HUES64 (cell line): ENCODE data around the gene TRIM39. TPM values are rescaled to one million over a fixed set of nuclear protein-coding genes. Genes with fewer than 3 reads are reported as not detected.
"Not testable (repeated sequence)": the region's sequence is repeated elsewhere in the genome, so short reads cannot be mapped to it uniquely, and the experiment has no call there.

Experiments
- H3K27ac ChIP-seq: 2 replicates; pipeline ENCODE4 v1.7.0; 2013; ENCODE audit warnings: low read depth, low read length, inconsistent platforms
- H3K27me3 ChIP-seq: 2 replicates; pipeline ENCODE4 v1.6.1; 2013; ENCODE audit warnings: mild to moderate bottlenecking, low read length; ENCODE audit not compliant: insufficient read depth
- H3K36me3 ChIP-seq: 2 replicates; pipeline ENCODE4 v1.6.1; 2013; ENCODE audit warnings: mild to moderate bottlenecking, low read length; ENCODE audit not compliant: insufficient read depth
- H3K4me1 ChIP-seq: 2 replicates; pipeline ENCODE4 v1.6.1; 2013; ENCODE audit warnings: mild to moderate bottlenecking, low read length, moderate library complexity; ENCODE audit not compliant: insufficient read depth
- H3K4me3 ChIP-seq: 2 replicates; pipeline ENCODE4 v1.5.1; 2013; ENCODE audit warnings: mild to moderate bottlenecking, low read length, moderate library complexity
- H3K9ac ChIP-seq: 2 replicates; pipeline ENCODE4 v1.6.1; 2013; ENCODE audit warnings: mild to moderate bottlenecking, low read depth, low read length
- H3K9me3 ChIP-seq: 2 replicates; pipeline ENCODE4 v1.6.1; 2013; ENCODE audit warnings: low read depth, low read length; ENCODE audit not compliant: insufficient read depth
- WGBS: fragments of 150-250, 120-280 bp; methylation state at CpG from one replicate; pipeline ENCODE4 v1.1.7; 2013; ENCODE audit warnings: missing lambda C conversion rate; 5-methylcytosine and 5-hydroxymethylcytosine counted together
- polyA plus RNA-seq, 2 experiments: library from polyadenylated mRNA; stranded (reverse); fragments of 50-300 nt; gene quantifications; one replicate each; pipeline ENCODE4 v1.2.3, GENCODE V29; 2013

Gene TRIM39
- 15.1 TPM for polyA plus RNA-seq (2013, experiment 1 of 2)
- 13.8 TPM for polyA plus RNA-seq (2013, experiment 2 of 2)

GRCh38 chr6:30326526-30327231 lies at the start of gene TRIM39:
Gene TRIM39, plus strand, starts transcription at chr6:30326927. Its CDS starts 2,391 bp downstream, at chr6:30329318.
- Histone ChIP-seq H3K27me3 (no peaks in the 10 kb centered on the region), H3K36me3 (peaks cover 33% of the 10 kb centered on the region), H3K27ac (peak within 1 kb of the TSS; percentile 93), H3K4me1 (peaks cover 32% of the 10 kb centered on the region), H3K9ac (peak within 1 kb of the TSS; percentile 90), H3K4me3 (peak within 1 kb of the TSS; percentile 79), H3K9me3 (no peaks in the 10 kb centered on the region)
- WGBS = under 1% methylated on average over 90 of the region's 90 CpGs

- peaks cover 84% of the 10 kb centered on the region for H3K9me3 ChIP-seq
- H3K9ac ChIP-seq, H3K4me1 ChIP-seq, H3K4me3 ChIP-seq, H3K36me3 ChIP-seq, H3K27ac ChIP-seq, H3K27me3 ChIP-seq: not testable (repeated sequence)
- no CpG with 5 or more reads among the region's 1 CpG for WGBS
Measured at GRCh38 chr6:30280988-30281387, 45.7 kb upstream of the TRIM39 start.

- H3K4me1 ChIP-seq = no peaks in the 10 kb centered on the region
- no peak overlapping the region for H3K4me3 ChIP-seq
- 100% methylated on average over 1 of the region's 2 CpGs for WGBS
- no peaks in the 10 kb centered on the region for H3K36me3 ChIP-seq
- H3K27ac ChIP-seq = no peak overlapping the region
- H3K9ac ChIP-seq = no peak overlapping the region
- no peaks in the 10 kb centered on the region for H3K27me3 ChIP-seq
- H3K9me3 ChIP-seq = peaks cover 95% of the 10 kb centered on the region
Measured at GRCh38 chr6:30282522-30282921, 44.2 kb upstream of the TRIM39 start.

- Histone ChIP-seq H3K36me3 (peaks cover 4% of the 10 kb centered on the region), H3K9me3 (peaks cover 95% of the 10 kb centered on the region), H3K27me3 (no peaks in the 10 kb centered on the region), H3K9ac (no peak overlapping the region), H3K4me3 (no peak overlapping the region), H3K4me1 (no peaks in the 10 kb centered on the region), H3K27ac (no peak overlapping the region)
- WGBS = 96% methylated on average over 1 of the region's 1 CpG
Measured at GRCh38 chr6:30283761-30284160, 43.0 kb upstream of the TRIM39 start.

- 73% methylated on average over 1 of the region's 1 CpG for WGBS
- Histone ChIP-seq H3K36me3 (peaks cover 38% of the 10 kb centered on the region), H3K9ac (no peak overlapping the region), H3K4me3 (no peak overlapping the region), H3K9me3 (peaks cover 95% of the 10 kb centered on the region), H3K27me3 (no peaks in the 10 kb centered on the region), H3K4me1 (no peaks in the 10 kb centered on the region), H3K27ac (no peak overlapping the region)
Measured at GRCh38 chr6:30287139-30287538, 39.6 kb upstream of the TRIM39 start.

- peaks cover 40% of the 10 kb centered on the region for H3K9me3 ChIP-seq
- H3K4me3 ChIP-seq = no peak overlapping the region
- H3K4me1 ChIP-seq = no peaks in the 10 kb centered on the region
- H3K36me3 ChIP-seq = peaks cover 63% of the 10 kb centered on the region
- 97% methylated on average over 2 of the region's 2 CpGs for WGBS
- no peak overlapping the region for H3K9ac ChIP-seq
- H3K27ac ChIP-seq = no peak overlapping the region
- no peaks in the 10 kb centered on the region for H3K27me3 ChIP-seq
Measured at GRCh38 chr6:30295837-30296236, 30.9 kb upstream of the TRIM39 start.

- WGBS = 71% methylated on average over 2 of the region's 2 CpGs
- Histone ChIP-seq H3K4me1 (no peaks in the 10 kb centered on the region), H3K27ac (no peak overlapping the region), H3K36me3 (peaks cover 79% of the 10 kb centered on the region), H3K9ac (no peak overlapping the region), H3K9me3 (peaks cover 49% of the 10 kb centered on the region), H3K27me3 (no peaks in the 10 kb centered on the region), H3K4me3 (no peak overlapping the region)
Measured at GRCh38 chr6:30304002-30304401, 22.7 kb upstream of the TRIM39 start.

GRCh38 chr6:30311101-30311500 lies 15.6 kb upstream of the TRIM39 start:
- 0 out of 2 replicates have a peak, but pooled peaks cover 10% of the 10 kb centered on the region for H3K4me1 ChIP-seq
- no peaks in the 10 kb centered on the region for H3K27me3 ChIP-seq
- no peak overlapping the region for H3K4me3 ChIP-seq
- H3K9ac ChIP-seq = no peak overlapping the region
- H3K9me3 ChIP-seq = no peaks in the 10 kb centered on the region
- H3K27ac ChIP-seq = no peak overlapping the region
- 100% methylated on average over 1 of the region's 3 CpGs for WGBS
- peaks cover 73% of the 10 kb centered on the region for H3K36me3 ChIP-seq

GRCh38 chr6:30311671-30312070 lies 15.1 kb upstream of the TRIM39 start:
- Histone ChIP-seq H3K4me3 (no peak overlapping the region), H3K36me3 (peaks cover 73% of the 10 kb centered on the region), H3K4me1 (0 out of 2 replicates have a peak, but pooled peaks cover 10% of the 10 kb centered on the region), H3K27me3 (no peaks in the 10 kb centered on the region), H3K9me3 (no peaks in the 10 kb centered on the region), H3K27ac (no peak overlapping the region), H3K9ac (no peak overlapping the region)
- WGBS = 93% methylated on average over 1 of the region's 1 CpG

- Histone ChIP-seq H3K9me3 (no peaks in the 10 kb centered on the region), H3K4me3 (no peak overlapping the region), H3K27me3 (no peaks in the 10 kb centered on the region), H3K9ac (no peak overlapping the region), H3K36me3 (peaks cover 71% of the 10 kb centered on the region), H3K27ac (no peak overlapping the region), H3K4me1 (0 out of 2 replicates have a peak, but pooled peaks cover 10% of the 10 kb centered on the region)
- WGBS = 97% methylated on average over 2 of the region's 2 CpGs
Measured at GRCh38 chr6:30312266-30312665, 14.5 kb upstream of the TRIM39 start.

GRCh38 chr6:30312676-30313321 lies 13.9 kb upstream of the TRIM39 start:
- H3K4me1 ChIP-seq = 0 out of 2 replicates have a peak, but pooled peaks cover 10% of the 10 kb centered on the region
- peaks cover 66% of the 10 kb centered on the region for H3K36me3 ChIP-seq
- no peak overlapping the region for H3K4me3 ChIP-seq
- H3K9me3 ChIP-seq = no peaks in the 10 kb centered on the region
- H3K27ac ChIP-seq = no peak overlapping the region
- no peaks in the 10 kb centered on the region for H3K27me3 ChIP-seq
- WGBS = 96% methylated on average over 1 of the region's 1 CpG
- H3K9ac ChIP-seq = no peak overlapping the region
